ENCODE data around the gene OLFML2A.

Gene OLFML2A

DNA sequence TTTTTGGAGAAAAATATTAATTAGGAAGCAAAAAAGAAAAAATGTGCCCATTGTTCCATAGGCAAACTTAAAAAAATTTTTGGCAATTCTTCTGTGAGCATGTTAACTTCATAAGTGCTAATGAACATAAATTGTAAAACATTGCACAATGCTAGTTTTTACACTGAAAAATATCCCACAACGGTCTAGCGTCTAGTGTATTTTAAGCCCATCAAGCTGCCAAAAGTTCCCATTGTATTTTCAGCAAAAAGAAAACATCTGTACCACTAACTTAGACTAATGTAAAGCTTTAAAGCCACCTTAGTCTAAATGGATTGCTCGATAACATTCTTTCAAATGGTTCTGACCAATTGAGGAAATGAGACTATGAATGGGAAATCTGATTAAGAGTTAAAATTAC lies 8.6 kb upstream of the OLFML2A start:
- TF ChIP-seq, protein P1, sequence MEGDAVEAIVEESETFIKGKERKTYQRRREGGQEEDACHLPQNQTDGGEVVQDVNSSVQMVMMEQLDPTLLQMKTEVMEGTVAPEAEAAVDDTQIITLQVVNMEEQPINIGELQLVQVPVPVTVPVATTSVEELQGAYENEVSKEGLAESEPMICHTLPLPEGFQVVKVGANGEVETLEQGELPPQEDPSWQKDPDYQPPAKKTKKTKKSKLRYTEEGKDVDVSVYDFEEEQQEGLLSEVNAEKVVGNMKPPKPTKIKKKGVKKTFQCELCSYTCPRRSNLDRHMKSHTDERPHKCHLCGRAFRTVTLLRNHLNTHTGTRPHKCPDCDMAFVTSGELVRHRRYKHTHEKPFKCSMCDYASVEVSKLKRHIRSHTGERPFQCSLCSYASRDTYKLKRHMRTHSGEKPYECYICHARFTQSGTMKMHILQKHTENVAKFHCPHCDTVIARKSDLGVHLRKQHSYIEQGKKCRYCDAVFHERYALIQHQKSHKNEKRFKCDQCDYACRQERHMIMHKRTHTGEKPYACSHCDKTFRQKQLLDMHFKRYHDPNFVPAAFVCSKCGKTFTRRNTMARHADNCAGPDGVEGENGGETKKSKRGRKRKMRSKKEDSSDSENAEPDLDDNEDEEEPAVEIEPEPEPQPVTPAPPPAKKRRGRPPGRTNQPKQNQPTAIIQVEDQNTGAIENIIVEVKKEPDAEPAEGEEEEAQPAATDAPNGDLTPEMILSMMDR (conservative IDR thresholded peaks at IDR 0.05; ENCODE audit: low read depth): no peak
- ChIA-PET CTCF (interaction anchor here (0.6 to 15.3 kb wide), 3 partner anchors 56 to 162 kb away, joined by 3 to 761 read pairs (median 3); partner anchors contain the start of gene WDR38), POLR2A (ENCODE audit: low non-redundant PET) (no interaction called here)
- no peak for DNase-seq (ENCODE audit: low spot score)
- no peak overlapping the region for H3K27ac ChIP-seq

DNA sequence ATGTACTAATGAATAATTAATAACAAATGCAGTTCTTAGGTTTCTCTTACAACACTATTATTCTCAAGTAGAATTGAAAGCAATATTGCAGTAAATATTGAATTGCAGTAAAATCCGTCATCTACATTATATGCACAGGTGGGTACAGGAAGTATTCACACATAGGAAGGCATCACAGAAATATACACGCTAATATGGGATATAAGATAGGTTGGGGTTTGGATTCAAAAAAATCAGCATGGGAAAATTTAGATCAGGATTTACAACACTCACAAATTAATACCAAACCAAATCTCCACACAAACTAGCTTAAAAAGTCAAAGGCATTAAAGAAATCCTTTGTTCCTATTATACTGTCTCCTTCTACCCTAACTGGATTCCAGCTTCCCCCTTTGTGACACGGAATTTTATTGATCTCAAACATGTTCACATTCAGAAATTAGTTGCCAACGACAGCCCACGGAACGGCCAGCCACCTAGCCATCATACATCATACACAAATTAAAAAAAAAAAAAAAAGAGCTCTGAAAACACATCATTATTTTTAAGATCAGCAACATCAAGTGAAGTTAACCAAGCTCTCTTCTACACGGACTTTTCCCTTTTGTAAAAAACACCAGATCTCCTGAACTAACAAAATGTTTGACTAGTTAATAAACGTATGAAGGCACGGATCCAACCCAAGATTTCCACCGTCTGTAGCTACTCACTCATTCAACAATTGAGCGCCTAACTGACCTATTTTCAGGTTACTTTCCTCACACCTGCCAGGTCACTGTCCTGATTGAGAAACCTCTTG lies 8.0 kb upstream of the OLFML2A start:
- ChIA-PET CTCF (interaction anchor here (0.6 to 15.3 kb wide), 7 partner anchors 11 to 376 kb away, joined by 3 to 761 read pairs (median 4); partner anchors contain the start of gene WDR38), POLR2A (ENCODE audit: low non-redundant PET) (interaction anchor here (0.5 to 0.6 kb wide), 4 partner anchors 90 to 412 kb away, joined by 3 to 5 read pairs (median 3); no protein-coding TSS in a partner anchor)
- TF ChIP-seq, protein P1 (conservative IDR thresholded peaks at IDR 0.05; ENCODE audit: low read depth): no peak
- DNase-seq (ENCODE audit: low spot score): no peak
- H3K27ac ChIP-seq: peak overlapping the region; percentile 79

DNA sequence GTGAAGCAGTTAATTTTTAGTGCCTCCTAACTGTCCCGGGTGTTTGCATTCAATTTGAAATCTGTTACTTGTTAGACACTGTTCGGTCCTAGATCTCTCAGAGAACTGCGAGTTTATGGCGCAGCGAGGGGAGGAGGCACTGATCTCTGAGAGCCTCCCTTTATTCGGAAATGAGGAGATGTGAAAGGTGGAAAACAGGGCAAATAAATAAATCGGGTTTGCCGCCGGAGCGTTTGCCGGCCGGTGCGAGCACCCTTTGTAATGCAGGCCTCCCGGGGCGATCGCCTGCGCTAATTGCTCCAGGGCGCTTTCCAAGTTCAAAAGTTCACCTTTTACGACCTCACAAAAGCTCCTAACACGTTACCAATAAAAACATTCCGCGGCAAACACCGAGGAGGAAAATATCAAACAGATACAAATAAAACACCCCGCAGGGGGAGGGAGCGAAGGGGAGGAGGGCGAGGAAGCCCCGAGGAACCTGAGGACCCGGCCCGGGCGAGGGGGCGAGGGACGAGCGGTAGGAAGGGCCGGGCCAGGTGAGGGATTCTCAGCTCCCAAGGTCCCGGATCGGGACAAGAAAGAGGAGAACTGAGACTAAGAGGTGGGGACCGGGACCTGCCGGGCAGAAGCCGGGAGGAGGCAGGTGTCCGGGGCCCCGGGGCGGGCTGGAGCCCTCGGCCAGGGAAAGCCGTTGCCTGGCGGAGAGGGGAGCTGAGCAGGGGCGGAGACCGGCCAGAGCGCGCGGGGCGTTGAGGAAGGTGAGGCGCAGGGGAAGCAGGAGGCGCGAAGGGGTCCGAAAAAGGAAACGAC lies 7.2 kb upstream of the OLFML2A start:
- peak; percentile 65 for DNase-seq (ENCODE audit: low spot score)
- TF ChIP-seq, protein P1 (conservative IDR thresholded peaks at IDR 0.05; ENCODE audit: low read depth): no peak
- H3K27ac ChIP-seq: peak overlapping the region; percentile 79
- ChIA-PET POLR2A (ENCODE audit: low non-redundant PET) (interaction anchor here (0.5 to 0.9 kb wide), 5 partner anchors 88 to 413 kb away, joined by 3 to 5 read pairs (median 3); no protein-coding TSS in a partner anchor), CTCF (interaction anchor here (0.6 to 15.3 kb wide), 9 partner anchors 12 to 377 kb away, joined by 3 to 761 read pairs (median 3); partner anchors contain the start of gene WDR38)

DNA sequence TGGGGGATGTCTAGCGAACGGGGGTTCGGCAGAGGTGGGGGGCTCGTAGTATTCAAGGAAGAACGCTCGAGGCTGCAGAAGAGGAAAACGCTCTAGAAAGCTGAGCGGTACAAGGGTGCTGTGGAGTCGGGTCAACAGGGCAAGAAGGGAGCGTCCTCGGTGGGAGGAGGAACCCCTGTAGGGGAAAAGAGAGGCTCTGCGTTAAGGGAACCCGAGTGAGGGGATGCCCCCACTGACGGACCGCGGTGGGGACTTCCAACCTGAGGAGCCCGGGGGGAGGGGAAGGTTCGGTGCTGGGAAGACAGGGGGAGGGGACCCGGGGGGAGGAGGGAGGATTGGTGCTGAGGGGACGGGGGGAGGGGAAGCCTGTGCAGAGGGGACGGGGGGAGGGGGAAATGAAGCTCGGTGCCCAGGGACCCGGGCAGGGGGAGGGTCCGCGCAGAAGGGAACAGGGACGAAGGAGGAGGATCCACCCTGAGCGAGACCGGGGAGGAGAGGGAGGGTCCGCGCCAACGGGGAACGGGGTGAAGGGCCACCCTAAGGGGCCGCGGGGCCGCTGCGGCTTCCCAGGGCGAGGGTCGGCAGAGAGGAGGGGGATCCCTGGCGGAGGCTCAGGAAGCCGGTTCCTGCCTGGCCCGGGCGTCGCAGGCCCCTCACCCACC lies 6.4 kb upstream of the OLFML2A start:
- POLR2A ChIA-PET (ENCODE audit: low non-redundant PET): interaction anchor here (0.6 to 2.1 kb wide), 4 partner anchors 83 to 92 kb away, joined by 3 to 13 read pairs (median 4); partner anchors contain the start of genes ARPC5L, RPL35 and WDR38
- peak overlapping the region; percentile 79 for H3K27ac ChIP-seq
- peak; percentile 69 for DNase-seq (ENCODE audit: low spot score)
- TF ChIP-seq, protein P1 (conservative IDR thresholded peaks at IDR 0.05; ENCODE audit: low read depth): no peak
- CTCF ChIA-PET: interaction anchor here (0.6 to 15.3 kb wide), 6 partner anchors 16 to 163 kb away, joined by 3 to 761 read pairs (median 3); partner anchors contain the start of gene WDR38

DNA sequence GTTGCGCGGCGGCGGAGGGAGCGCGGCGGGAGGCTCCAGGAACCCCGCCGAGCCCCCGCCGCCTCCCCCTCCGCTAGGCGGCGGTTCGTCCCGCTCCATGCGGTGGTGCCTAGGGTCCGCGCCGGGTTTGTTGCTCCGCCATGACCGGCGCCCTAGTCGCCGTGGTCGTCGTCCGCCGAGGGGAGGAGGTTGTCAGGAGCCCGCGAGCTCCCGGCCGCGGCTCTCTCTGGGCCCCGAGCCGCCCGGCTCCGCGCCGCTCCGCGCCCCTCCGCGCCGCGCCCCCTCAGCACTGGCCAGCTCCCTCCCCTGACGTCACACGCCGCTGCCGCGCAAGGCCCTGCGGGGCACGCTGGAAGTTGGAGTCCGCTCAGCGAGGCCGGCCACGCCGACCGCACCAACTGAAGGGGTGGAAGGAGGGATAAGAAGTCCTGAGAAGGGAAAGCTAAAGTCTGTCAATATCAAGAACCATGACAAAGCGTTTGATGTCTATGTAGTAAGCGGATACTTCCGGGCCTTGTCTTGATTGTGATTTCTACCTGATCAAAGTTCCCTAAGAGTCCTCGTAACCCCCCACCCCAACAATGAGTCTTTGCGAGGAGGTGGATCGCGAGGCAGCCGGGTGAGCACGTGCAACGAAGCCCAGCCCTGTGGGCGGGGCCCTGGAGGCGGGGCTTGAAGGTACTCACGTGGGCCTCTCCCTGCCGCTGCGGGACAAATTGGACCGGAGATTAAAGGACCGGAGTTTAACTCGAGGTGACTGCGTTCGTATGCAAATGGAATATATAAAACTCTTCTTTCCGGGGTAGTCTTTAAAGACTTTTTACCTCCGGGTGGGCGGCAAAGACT lies 5.7 kb upstream of the OLFML2A start, which contains the start of gene NR6A1:
NR6A1 (minus strand) TSS at position 291 of the 846 bp plus-strand sequence.
- POLR2A ChIA-PET (ENCODE audit: low non-redundant PET): interaction anchor here (0.6 to 2.1 kb wide), 4 partner anchors 82 to 564 kb away, joined by 3 to 13 read pairs (median 3); partner anchors contain the start of genes ARPC5L, RPL35 and WDR38
- TF ChIP-seq, protein P1 (conservative IDR thresholded peaks at IDR 0.05; ENCODE audit: low read depth): no peak; the same call in 1 of the 2 replicates
- CTCF ChIA-PET: interaction anchor here (0.6 to 15.3 kb wide), 33 partner anchors 9 to 1721 kb away, joined by 3 to 761 read pairs (median 5); partner anchors contain the start of genes ARPC5L, RPL35, SCAI and WDR38
- peak; percentile 100 for DNase-seq (ENCODE audit: low spot score)
- peak within 1 kb of the TSS; percentile 79 for H3K27ac ChIP-seq

Data from RWPE1 (cell line).